OCI-LY1 (cell line): ENCODE data around the gene IL36B.

ENCODE experiments used
- H2AFZ ChIP-seq: fragments of 200-600 bp; sonication (generic), shearing (Covaris generic); 2 replicates; pipeline ENCODE4 v1.6.0; 2014; ENCODE audit warnings: antibody characterized with exemption, mild to moderate bottlenecking, low read length
- H3F3A ChIP-seq: fragments of 200-600 bp; sonication (generic), shearing (Covaris generic); 2 replicates; pipeline ENCODE4 v1.6.0; 2014; ENCODE audit warnings: mild to moderate bottlenecking, antibody characterized with exemption, low read length, moderate library complexity; ENCODE audit not compliant: insufficient read depth
- H3K27ac ChIP-seq: fragments of 200-600 bp; sonication (generic); 2 replicates; pipeline ENCODE4 v1.5.1; 2014; ENCODE audit warnings: low read length, mixed run types, mild to moderate bottlenecking, low read depth; ENCODE audit not compliant: poor library complexity, severe bottlenecking
- H3K27me3 ChIP-seq: fragments of 200-600 bp; sonication (generic); 2 replicates; pipeline ENCODE4 v1.6.0; 2014; ENCODE audit warnings: antibody characterized with exemption, mild to moderate bottlenecking, low read length, moderate library complexity; ENCODE audit not compliant: insufficient read depth
- H3K36me3 ChIP-seq: fragments of 200-600 bp; sonication (generic); 2 replicates; pipeline ENCODE4 v1.6.1; 2014; ENCODE audit warnings: mild to moderate bottlenecking, antibody characterized with exemption, low read length, moderate library complexity, mixed read lengths; ENCODE audit not compliant: insufficient read depth
- H3K4me1 ChIP-seq: fragments of 200-600 bp; sonication (generic); 2 replicates; pipeline ENCODE4 v1.5.1; 2014; ENCODE audit warnings: mild to moderate bottlenecking, low read length, moderate library complexity; ENCODE audit not compliant: insufficient read depth, severe bottlenecking
- H3K4me2 ChIP-seq: fragments of 200-600 bp; sonication (generic), shearing (Covaris generic); 2 replicates; pipeline ENCODE4 v1.6.1; 2014; ENCODE audit warnings: low read length
- H3K4me3 ChIP-seq: fragments of 200-600 bp; sonication (generic); 2 replicates; pipeline ENCODE4 v1.5.1; 2014; ENCODE audit warnings: low read length, low read depth, mild to moderate bottlenecking, mixed read lengths; ENCODE audit not compliant: poor library complexity, severe bottlenecking
- H3K79me2 ChIP-seq: fragments of 200-600 bp; shearing (Covaris generic); 2 replicates; pipeline ENCODE4 v1.6.1; 2016; ENCODE audit warnings: mixed run types, low read length, mixed read lengths; ENCODE audit not compliant: insufficient read depth
- H3K9ac ChIP-seq: fragments of 200-600 bp; sonication (generic), shearing (Covaris generic); 2 replicates; pipeline ENCODE4 v1.6.1; 2014; ENCODE audit warnings: mild to moderate bottlenecking, low read length, mixed read lengths
- H3K9me2 ChIP-seq: fragments of 200-600 bp; sonication (generic), shearing (Covaris generic); 2 replicates; pipeline ENCODE4 v1.6.1; 2014; ENCODE audit warnings: low read depth, mild to moderate bottlenecking, low read length, mixed read lengths
- H3K9me3 ChIP-seq: fragments of 200-600 bp; shearing (Covaris generic); 2 replicates; pipeline ENCODE4 v1.6.1; 2014; ENCODE audit warnings: low read length, mixed read lengths
- H4K20me1 ChIP-seq: fragments of 200-600 bp; sonication (generic), shearing (Covaris generic); 2 replicates; pipeline ENCODE4 v1.6.0; 2016; ENCODE audit warnings: mild to moderate bottlenecking, low read length; ENCODE audit not compliant: insufficient read depth
- EZH2 ChIP-seq: fragments of 200-600 bp; sonication (generic), shearing (Covaris generic); IDR thresholded peaks from 2 replicates; pipeline ENCODE4 v1.8.0; 2017; ENCODE audit warnings: borderline replicate concordance, mixed run types, mild to moderate bottlenecking, antibody characterized with exemption, low read length, moderate library complexity, mixed read lengths
- TF ChIP-seq, protein P1 (sequence below): fragments of 200-600 bp; sonication (generic), shearing (Covaris generic); IDR thresholded peaks from 2 replicates; pipeline ENCODE4 v1.5.1; 2017; ENCODE audit warnings: mild to moderate bottlenecking, antibody characterized with exemption, low read length, moderate library complexity, mixed read lengths

The IL36B gene

DNA sequence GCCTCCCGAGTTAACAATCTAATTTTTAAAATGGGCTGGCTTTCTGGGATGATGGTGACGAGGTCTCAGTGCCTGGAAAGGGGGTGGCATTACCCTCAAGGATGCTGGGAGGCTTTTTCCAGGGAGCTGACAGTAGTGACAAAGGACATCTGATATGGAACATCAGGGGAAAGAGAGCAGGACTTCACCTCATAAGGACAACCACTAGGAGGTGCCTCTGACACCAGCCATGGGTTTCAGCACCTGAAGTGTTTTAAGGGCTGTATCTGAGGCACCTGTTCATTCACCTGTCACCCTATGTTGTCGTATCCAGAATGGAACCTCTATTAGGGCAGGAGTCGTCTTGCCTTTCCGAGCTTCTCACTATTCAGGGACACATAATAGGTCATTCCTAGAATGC lies 10.8 kb downstream of the IL36B start:
- no peaks in the 10 kb centered on the region for H3K27me3 ChIP-seq
- H3K9ac ChIP-seq: no peak overlapping the region

DNA sequence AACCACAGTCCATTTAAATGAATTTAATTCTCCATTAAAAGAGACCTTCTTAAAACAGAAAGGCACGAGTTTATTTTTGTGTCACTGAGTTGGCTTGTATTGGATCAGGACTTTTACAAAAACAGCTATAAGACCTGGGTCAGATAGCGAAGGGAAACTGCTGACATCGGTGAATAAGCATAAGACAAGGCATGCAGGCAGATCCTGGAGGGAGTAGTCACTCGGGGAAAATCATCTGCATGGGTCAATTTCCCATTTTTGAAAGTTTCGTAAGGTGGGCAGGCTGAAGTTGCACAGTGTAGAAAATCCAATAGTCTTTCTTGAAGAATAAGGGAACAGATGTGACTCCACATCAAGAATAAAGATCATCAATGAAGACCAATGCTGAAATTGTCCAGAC lies 12.9 kb downstream of the IL36B start:
- Histone ChIP-seq H3K9ac (no peak overlapping the region), H3K4me1 (no peaks in the 10 kb centered on the region), H3K4me3 (no peak overlapping the region), H3K9me2 (no peaks in the 10 kb centered on the region), H3F3A (no peaks in the 10 kb centered on the region), H3K27ac (no peak overlapping the region), H3K4me2 (no peak overlapping the region), H3K36me3 (no peaks in the 10 kb centered on the region), H2AFZ (no peak overlapping the region), H3K9me3 (no peaks in the 10 kb centered on the region), H4K20me1 (no peaks in the 10 kb centered on the region), H3K79me2 (no peaks in the 10 kb centered on the region), H3K27me3 (no peaks in the 10 kb centered on the region)
- TF ChIP-seq, protein P1, sequence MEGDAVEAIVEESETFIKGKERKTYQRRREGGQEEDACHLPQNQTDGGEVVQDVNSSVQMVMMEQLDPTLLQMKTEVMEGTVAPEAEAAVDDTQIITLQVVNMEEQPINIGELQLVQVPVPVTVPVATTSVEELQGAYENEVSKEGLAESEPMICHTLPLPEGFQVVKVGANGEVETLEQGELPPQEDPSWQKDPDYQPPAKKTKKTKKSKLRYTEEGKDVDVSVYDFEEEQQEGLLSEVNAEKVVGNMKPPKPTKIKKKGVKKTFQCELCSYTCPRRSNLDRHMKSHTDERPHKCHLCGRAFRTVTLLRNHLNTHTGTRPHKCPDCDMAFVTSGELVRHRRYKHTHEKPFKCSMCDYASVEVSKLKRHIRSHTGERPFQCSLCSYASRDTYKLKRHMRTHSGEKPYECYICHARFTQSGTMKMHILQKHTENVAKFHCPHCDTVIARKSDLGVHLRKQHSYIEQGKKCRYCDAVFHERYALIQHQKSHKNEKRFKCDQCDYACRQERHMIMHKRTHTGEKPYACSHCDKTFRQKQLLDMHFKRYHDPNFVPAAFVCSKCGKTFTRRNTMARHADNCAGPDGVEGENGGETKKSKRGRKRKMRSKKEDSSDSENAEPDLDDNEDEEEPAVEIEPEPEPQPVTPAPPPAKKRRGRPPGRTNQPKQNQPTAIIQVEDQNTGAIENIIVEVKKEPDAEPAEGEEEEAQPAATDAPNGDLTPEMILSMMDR: no peak
- no peak for TF ChIP-seq EZH2

More for the DNA sequence above, 10.8 kb downstream of the IL36B start:
- H4K20me1 ChIP-seq: no peaks in the 10 kb centered on the region
- no peaks in the 10 kb centered on the region for H3K4me1 ChIP-seq
- no peak overlapping the region for H2AFZ ChIP-seq
- no peaks in the 10 kb centered on the region for H3K79me2 ChIP-seq
- H3K9me2 ChIP-seq: no peaks in the 10 kb centered on the region
- no peaks in the 10 kb centered on the region for H3K36me3 ChIP-seq
- H3K27ac ChIP-seq: no peak overlapping the region
- H3K4me3 ChIP-seq: no peak overlapping the region
- H3K9me3 ChIP-seq: no peaks in the 10 kb centered on the region
- H3F3A ChIP-seq: no peaks in the 10 kb centered on the region
- TF ChIP-seq, protein P1: no peak; the same call in 1 of the 2 replicates
- no peak for TF ChIP-seq EZH2
- H3K4me2 ChIP-seq: no peak overlapping the region

DNA sequence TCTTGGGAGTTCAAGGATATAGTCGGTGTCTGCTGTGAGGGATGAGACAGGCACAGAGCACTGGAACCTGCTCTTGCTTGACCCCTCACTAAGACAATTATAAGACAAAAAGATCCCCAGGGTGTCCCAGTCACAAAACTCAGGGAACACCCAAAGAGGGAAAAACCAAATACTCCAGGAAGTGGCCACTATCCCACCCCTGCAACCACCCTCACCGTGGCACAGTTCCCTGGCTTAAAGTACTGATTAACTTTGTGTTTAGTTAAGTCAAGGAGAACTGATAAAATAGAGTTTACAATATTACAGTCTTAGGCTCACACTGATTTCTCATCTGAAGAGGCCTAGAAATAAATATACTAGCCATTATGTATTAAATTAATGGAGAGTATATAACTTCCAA lies 13.5 kb downstream of the IL36B start:
- Histone ChIP-seq H3K4me2 (no peak overlapping the region), H3K27me3 (no peaks in the 10 kb centered on the region)

More for the DNA sequence above, 13.5 kb downstream of the IL36B start:
- Histone ChIP-seq H4K20me1 (no peaks in the 10 kb centered on the region), H3K9ac (no peak overlapping the region), H3F3A (no peaks in the 10 kb centered on the region), H2AFZ (no peak overlapping the region), H3K4me1 (no peaks in the 10 kb centered on the region), H3K4me3 (no peak overlapping the region), H3K36me3 (no peaks in the 10 kb centered on the region), H3K27ac (no peak overlapping the region), H3K9me2 (no peaks in the 10 kb centered on the region), H3K79me2 (no peaks in the 10 kb centered on the region), H3K9me3 (no peaks in the 10 kb centered on the region)
- TF ChIP-seq, protein P1: no peak
- TF ChIP-seq EZH2: no peak
